PC-3 (cell line): ENCODE data around the gene DENND2D. TPM values are rescaled to one million over a fixed set of nuclear protein-coding genes. Genes with fewer than 3 reads are reported as not detected.

Experiments used
- ATAC-seq: fragments of 200-7000 bp; cut with Tn5 transposase; 2 replicates; pipeline ENCODE4 v1.9.1; 2020; ENCODE audit warnings: mild to moderate bottlenecking, moderate library complexity
- BruUV-seq: library from RNA; stranded (reverse); fragments of 400-500 nt; replicated peaks from 2 replicates; lab custom pipeline; 2021; lab: Mats Ljungman, UMichigan
- CTCF ChIA-PET: fragments of 300-600 bp; sonication (Branson Sonifier 250); formaldehyde crosslinking; loops from one replicate; lab custom pipeline; 2022; ENCODE audit warnings: antibody characterized with exemption; lab: Charles Lee
- POLR2A ChIA-PET: fragments of 300-600 bp; sonication (Branson Sonifier 250); formaldehyde crosslinking; loops from one replicate; lab custom pipeline; 2022; ENCODE audit warnings: antibody characterized with exemption; ENCODE audit not compliant: unreplicated experiment; lab: Charles Lee
- DNase-seq: peaks from one replicate; pipeline ENCODE4 v3.0.0-alpha.2; 2015
- H2AFZ ChIP-seq: fragments of 300-600 bp; sonication (generic); 2 replicates; pipeline ENCODE4 v1.6.0; 2016; ENCODE audit warnings: antibody characterized with exemption, low read length
- H3F3A ChIP-seq: fragments of 300-600 bp; sonication (generic); one replicate; pipeline ENCODE4 v1.6.0; 2017; ENCODE audit warnings: antibody characterized with exemption, low read length, control low read depth, mild to moderate bottlenecking; ENCODE audit not compliant: unreplicated experiment
- H3K27ac ChIP-seq: fragments of 300-600 bp; sonication (generic); 2 replicates; pipeline ENCODE4 v1.5.1; 2016; ENCODE audit warnings: mild to moderate bottlenecking, low read length
- H3K27me3 ChIP-seq: fragments of 300-600 bp; sonication (generic); 2 replicates; pipeline ENCODE4 v1.6.1; 2016; ENCODE audit warnings: low read length, mixed read lengths
- H3K36me3 ChIP-seq: fragments of 300-600 bp; sonication (generic); 2 replicates; pipeline ENCODE4 v1.6.1; 2016; ENCODE audit warnings: low read depth, mixed run types, low read length, mixed read lengths
- H3K4me1 ChIP-seq: fragments of 300-600 bp; sonication (generic); 2 replicates; pipeline ENCODE4 v1.5.1; 2016; ENCODE audit warnings: low read length; ENCODE audit not compliant: insufficient read depth
- H3K4me2 ChIP-seq: fragments of 300-600 bp; sonication (generic); 2 replicates; pipeline ENCODE4 v1.6.0; 2016; ENCODE audit warnings: low read length
- H3K4me3 ChIP-seq: fragments of 300-600 bp; sonication (generic); 2 replicates; pipeline ENCODE4 v1.5.1; 2016; ENCODE audit warnings: mild to moderate bottlenecking, low read length, mixed read lengths
- H3K79me2 ChIP-seq: fragments of 300-600 bp; sonication (generic); 2 replicates; pipeline ENCODE4 v1.6.1; 2017; ENCODE audit warnings: low read length, mixed read lengths
- H3K9ac ChIP-seq: fragments of 300-600 bp; sonication (generic); 2 replicates; pipeline ENCODE4 v1.6.0; 2016; ENCODE audit warnings: mild to moderate bottlenecking, low read length
- H3K9me2 ChIP-seq: fragments of 300-600 bp; sonication (generic); replicated peaks from 2 replicates; pipeline ENCODE4 v1.6.1; 2016; ENCODE audit warnings: mixed run types, low read length, mixed read lengths
- H3K9me3 ChIP-seq: fragments of 300-600 bp; sonication (generic); 2 replicates; pipeline ENCODE4 v1.6.1; 2016; ENCODE audit warnings: low read length, mixed read lengths
- H4K20me1 ChIP-seq: fragments of 300-600 bp; sonication (generic); 2 replicates; pipeline ENCODE4 v1.6.1; 2016; ENCODE audit warnings: low read length, mixed read lengths
- CTCF ChIP-seq: fragments of 300-600 bp; sonication (generic); conservative IDR thresholded peaks from 2 replicates; pipeline ENCODE4 v1.5.1; 2017; ENCODE audit warnings: antibody characterized with exemption, low read depth, mild to moderate bottlenecking, low read length
- EZH2 ChIP-seq: fragments of 300-600 bp; sonication (generic); IDR thresholded peaks from one replicate; pipeline ENCODE4 v1.6.1; 2017; ENCODE audit warnings: antibody characterized with exemption, mild to moderate bottlenecking, low read length; ENCODE audit not compliant: unreplicated experiment
- EZH2phosphoT487 ChIP-seq: fragments of 300-600 bp; sonication (generic); IDR thresholded peaks from 2 replicates; pipeline ENCODE4 v1.6.1; 2018; ENCODE audit warnings: mild to moderate bottlenecking, antibody characterized with exemption, low read length, borderline replicate concordance
- intact Hi-C: fragments of 100-400 bp; cut with micrococcal nuclease; formaldehyde crosslinking; loops from 2 replicates; pipeline ENCODE4 v1.9.0; 2023
- total RNA-seq: library from RNA; depleted of rRNA; stranded (reverse); fragments of >200 nt; gene quantifications from 2 replicates; pipeline ENCODE4 v1.2.3, GENCODE V29; 2014

DENND2D gene
- total RNA-seq, 1 experiment from 2014 or later: 4.0 TPM

- intact Hi-C loops: no loop called here
- BruUV-seq: TSS peak; percentile 53
- peak overlapping the region; percentile 86 for H2AFZ ChIP-seq
Measured at GRCh38 chr1:111202707-111203623, 2.5 kb upstream of the DENND2D start.

GRCh38 chr1:111202366-111202706 is 1.9 kb upstream of the DENND2D start:
- Histone ChIP-seq H3K9me3 (no peaks in the 10 kb centered on the region), H3K79me2 (no peaks in the 10 kb centered on the region), H2AFZ (no peak overlapping the region), H3K4me3 (no peak overlapping the region), H3K27ac (peak overlapping the region; percentile 34; the same call in 1 of the 2 replicates), H3K9me2 (no peaks in the 10 kb centered on the region), H3K4me2 (peak overlapping the region; percentile 85), H3K9ac (no peak overlapping the region), H3K4me1 (peaks cover 26% of the 10 kb centered on the region), H3K27me3 (no peaks in the 10 kb centered on the region), H3F3A (no peaks in the 10 kb centered on the region), H4K20me1 (no peaks in the 10 kb centered on the region), H3K36me3 (no peaks in the 10 kb centered on the region)
- no peak for TF ChIP-seq CTCF
- TF ChIP-seq EZH2: no peak
- TF ChIP-seq EZH2phosphoT487: no peak
- ATAC-seq (peak; percentile 15; the same call in 1 of the 2 replicates), DNase-seq (peak; percentile 76)
- ChIA-PET POLR2A (no interaction called here), CTCF (no interaction called here)
- no TSS peak for BruUV-seq
- intact Hi-C loops: no loop called here

More at GRCh38 chr1:111202707-111203623, 2.5 kb upstream of the DENND2D start:
- peak overlapping the region; percentile 34; the same call in 1 of the 2 replicates for H3K27ac ChIP-seq
- H3K9me3 ChIP-seq: no peaks in the 10 kb centered on the region
- no peaks in the 10 kb centered on the region for H3K27me3 ChIP-seq
- no peak for DNase-seq
- H3F3A ChIP-seq: no peaks in the 10 kb centered on the region
- H3K4me3 ChIP-seq: peak overlapping the region; percentile 64
- no peaks in the 10 kb centered on the region for H4K20me1 ChIP-seq
- ChIA-PET CTCF (no interaction called here), POLR2A (no interaction called here)
- TF ChIP-seq CTCF: no peak
- TF ChIP-seq EZH2phosphoT487: no peak
- no peak for TF ChIP-seq EZH2
- peak overlapping the region; percentile 55 for H3K9ac ChIP-seq
- H3K36me3 ChIP-seq: no peaks in the 10 kb centered on the region
- peaks cover 26% of the 10 kb centered on the region for H3K4me1 ChIP-seq
- ATAC-seq: no peak; the same call in 1 of the 2 replicates
- H3K9me2 ChIP-seq: no peaks in the 10 kb centered on the region
- H3K4me2 ChIP-seq: peak overlapping the region; percentile 85
- H3K79me2 ChIP-seq: no peaks in the 10 kb centered on the region
